Thyroid gland (tissue), 4 donors: ENCODE results near the gene FAM124A.

Experiments used
- CTCF ChIP-seq, 6 experiments: fragments of 200-600 bp in 3 of 6; fragments of 450-650 bp in 3 of 6; sonication (generic) in 3 of 6; IDR thresholded peaks; one replicate each; pipeline ENCODE4 v1.5.1; 2016 to 2019; ENCODE audit warnings: antibody characterized with exemption in 6 of 6, mild to moderate bottlenecking in 2 of 6, inconsistent platforms in 1 of 6, moderate library complexity in 1 of 6
- POLR2A ChIP-seq, 2 donors: fragments of 450-650 bp; IDR thresholded peaks; one replicate each; pipeline ENCODE4 v1.6.1; 2017; ENCODE audit warnings: antibody characterized with exemption in 2 of 2, mild to moderate bottlenecking in 2 of 2, moderate library complexity in 1 of 2

- TF ChIP-seq CTCF (IDR thresholded peaks at IDR 0.05), result no peak
- no peak for TF ChIP-seq POLR2A (IDR thresholded peaks at IDR 0.05)
Measured at GRCh38 chr13:51194942-51195341, 27.3 kb upstream of the FAM124A start.
